K562 (cell line): ENCODE measurements around the gene LRRC8E. TPM values are rescaled to one million over a fixed set of nuclear protein-coding genes. Genes with fewer than 3 reads are reported as not detected.

ENCODE experiments used
- CHCHD3 ChIP-seq: fragments of 250-450 bp; sonication (Bioruptor Pico); IDR thresholded peaks from 2 replicates; pipeline ENCODE4 v2.1.2; 2022; ENCODE audit warnings: mild to moderate bottlenecking
- CREB1 ChIP-seq, 2 experiments: sonication (generic) in 1 of 2; formaldehyde crosslinking in 1 of 2; IDR thresholded peaks; 2 replicates each; pipeline versions ENCODE4 v1.6.1 to v1.8.0; 2012 to 2022; ENCODE audit warnings: inconsistent platforms in 1 of 2, mild to moderate bottlenecking in 1 of 2, missing genetic modification reagents in 1 of 2, moderate library complexity in 1 of 2
- HNRNPK ChIP-seq: fragments of 200-400 bp; formaldehyde crosslinking; IDR thresholded peaks from one replicate; pipeline ENCODE4 v1.6.1; 2018; ENCODE audit warnings: mild to moderate bottlenecking, low read depth, low read length; ENCODE audit not compliant: poor library complexity, severe bottlenecking
- HOXB6 ChIP-seq: fragments of 250-450 bp; sonication (Bioruptor Pico); IDR thresholded peaks from 2 replicates; pipeline ENCODE4 v1.5.1; 2022; ENCODE audit warnings: mild to moderate bottlenecking, borderline replicate concordance
- MECOM ChIP-seq: fragments of 250-450 bp; sonication (Bioruptor Pico); IDR thresholded peaks from 2 replicates; pipeline ENCODE4 v1.8.0; 2022; ENCODE audit warnings: inconsistent platforms
- PHF21A ChIP-seq: fragments of 450-650 bp; IDR thresholded peaks from 2 replicates; pipeline ENCODE4 v1.6.1; 2017; ENCODE audit warnings: low read depth, borderline replicate concordance
- PHF8 ChIP-seq: fragments of 200-600 bp; sonication (generic); IDR thresholded peaks from 2 replicates; pipeline ENCODE4 v1.6.1; 2012; ENCODE audit warnings: mixed run types, mild to moderate bottlenecking, inconsistent platforms, low read length, moderate library complexity, borderline replicate concordance
- PPARD ChIP-seq: fragments of 250-450 bp; sonication (Bioruptor Pico); IDR thresholded peaks from 2 replicates; pipeline ENCODE4 v1.8.0; 2022; ENCODE audit warnings: inconsistent platforms, mild to moderate bottlenecking, moderate library complexity
- PRMT5 ChIP-seq: sonication (generic); formaldehyde crosslinking; IDR thresholded peaks from 2 replicates; pipeline ENCODE4 v1.5.0; 2020; ENCODE audit warnings: missing genetic modification reagents
- RBM34 ChIP-seq: fragments of 200-400 bp; formaldehyde crosslinking; IDR thresholded peaks from 2 replicates; pipeline ENCODE4 v1.6.1; 2018; ENCODE audit warnings: low read length, borderline replicate concordance; ENCODE audit not compliant: insufficient read depth
- RFX1 ChIP-seq: fragments of 450-650 bp; IDR thresholded peaks from 2 replicates; pipeline ENCODE4 v1.6.1; 2016; ENCODE audit warnings: mild to moderate bottlenecking, moderate library complexity
- SIRT6 ChIP-seq: IDR thresholded peaks from one replicate; pipeline ENCODE4 v1.6.1; 2012; ENCODE audit warnings: low read depth, mild to moderate bottlenecking, control low read depth, inconsistent platforms, low read length, moderate library complexity
- SMARCC2 ChIP-seq: fragments of 450-650 bp; IDR thresholded peaks from 2 replicates; pipeline ENCODE4 v1.6.1; 2017; ENCODE audit warnings: antibody characterized with exemption, moderate library complexity, mild to moderate bottlenecking, low read depth
- SPI1 ChIP-seq: IDR thresholded peaks from 2 replicates; pipeline ENCODE4 v1.6.1; 2011; ENCODE audit warnings: low read depth, low read length, control low read depth, borderline replicate concordance
- ZBTB8A ChIP-seq: fragments of 450-650 bp; IDR thresholded peaks from 2 replicates; pipeline ENCODE4 v1.6.1; 2018; ENCODE audit warnings: mild to moderate bottlenecking, moderate library complexity; ENCODE audit not compliant: partially characterized antibody
- ZKSCAN3 ChIP-seq: fragments of 250-450 bp; sonication (Bioruptor Pico); IDR thresholded peaks from 2 replicates; pipeline ENCODE4 v1.4.0; 2020
- ZNF507 ChIP-seq: conservative IDR thresholded peaks from 2 replicates; pipeline ENCODE4 v1.6.1; 2017; ENCODE audit warnings: missing genetic modification characterization, missing compliant biosample characterization
- polyA plus RNA-seq, 8 experiments: library from polyadenylated mRNA; depleted of rRNA in 4 of 8; stranded (reverse) in 5 of 8; unstranded in 3 of 8; fragments of >200 nt; fragmentation: Nextera tagmentation in 2 of 8; fragmentation: Illumina TruSeq in 1 of 8; extraction: Ambion mirVana in 2 of 8; extraction: Trizol in 1 of 8; gene quantifications; 2 replicates each; pipeline versions ENCODE4 v1.2.1 to v1.2.3, GENCODE V29; 2011 to 2014; ENCODE audit warnings: inconsistent platforms in 1 of 8, missing spikeins in 1 of 8
- total RNA-seq, 7 experiments: library from RNA; depleted of rRNA in 6 of 7; stranded (reverse); fragments of >200 nt in 6 of 7; fragmentation: Illumina TruSeq in 2 of 7; extraction: Trizol in 2 of 7; gene quantifications; 2 replicates each; pipeline versions ENCODE4 v1.2.1 to v1.2.3, GENCODE V29; 2011 to 2021; ENCODE audit warnings: low replicate concordance in 1 of 7
- TF ChIP-seq, protein P1 (sequence below): IDR thresholded peaks from 2 replicates; pipeline ENCODE4 v1.6.1; 2016; ENCODE audit warnings: missing genetic modification characterization, missing compliant biosample characterization
- TF ChIP-seq, protein P2 (sequence below): fragments of 450-650 bp; IDR thresholded peaks from 2 replicates; pipeline ENCODE4 v1.6.1; 2018; ENCODE audit warnings: mild to moderate bottlenecking, low read depth; ENCODE audit not compliant: partially characterized antibody
- TF ChIP-seq, protein P3 (sequence below): sonication (generic); formaldehyde crosslinking; IDR thresholded peaks from 2 replicates; pipeline ENCODE4 v1.8.1; 2023; ENCODE audit warnings: missing genetic modification reagents, mild to moderate bottlenecking, borderline replicate concordance

Gene LRRC8E
- total and polyA plus RNA-seq, 9 of the 15 experiments (the other 6 are each of a cell fraction or from before 2014, with no cell fraction given), result 0.08 to 5.7 (median 3.5) TPM; not detected in 1

DNA sequence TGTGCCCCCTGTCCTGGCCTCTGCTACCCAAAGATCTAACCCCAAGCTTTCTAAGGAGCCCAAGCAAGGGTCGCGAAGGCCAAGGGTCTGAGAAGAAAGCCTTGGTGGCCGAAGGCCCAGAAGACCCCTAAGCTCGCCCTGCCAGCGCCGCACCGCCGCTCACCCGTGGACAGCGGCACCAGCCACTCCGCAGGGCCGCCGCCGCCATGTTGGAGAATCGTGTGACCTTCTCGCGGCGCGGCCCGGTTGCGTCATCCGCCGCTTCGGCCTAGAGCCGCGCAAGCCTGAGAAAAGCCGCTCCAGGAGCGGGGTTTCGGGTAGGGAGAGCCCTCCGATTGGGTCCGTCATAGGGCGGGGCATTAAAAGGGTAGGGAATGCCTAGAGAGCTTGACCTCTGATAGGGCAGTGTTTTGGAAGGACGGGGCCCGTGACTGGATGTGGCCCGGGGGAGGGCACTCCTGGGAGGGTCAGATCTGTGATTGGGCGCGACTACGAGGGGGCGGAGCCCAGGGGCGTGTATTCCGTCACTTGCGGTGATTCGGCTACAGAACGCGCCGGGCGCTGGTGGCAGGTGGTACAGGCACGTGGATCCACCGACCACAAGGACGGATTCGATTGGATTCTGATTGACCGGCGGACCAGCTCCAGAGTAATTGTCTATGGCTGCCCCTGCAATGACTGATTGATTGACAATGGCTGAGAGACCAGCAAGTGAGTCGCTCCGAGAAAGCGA is 55.3 kb downstream of the LRRC8E start, which contains the start of gene TIMM44 (continued):
- TF ChIP-seq ZBTB8A (no peak), ZNF507 (tag) (no peak), PHF8 (peak; percentile 96), SPI1 (no peak), HNRNPK (no peak), ZKSCAN3 (CRISPR knock-in tag) (no peak), SMARCC2 (no peak), PHF21A (no peak), MECOM (CRISPR knock-in tag) (no peak), HOXB6 (no peak), PRMT5 (CRISPR knock-in tag) (no peak), CREB1 (IDR thresholded peaks at IDR 0.05) (peak; percentile 95), CREB1 (CRISPR knock-in tag; IDR thresholded peaks at IDR 0.05) (peak; percentile 95), RFX1 (no peak), SIRT6 (no peak), CHCHD3 (CRISPR knock-in tag) (no peak), PPARD (CRISPR knock-in tag) (no peak), RBM34 (no peak)
- TF ChIP-seq, protein P1, sequence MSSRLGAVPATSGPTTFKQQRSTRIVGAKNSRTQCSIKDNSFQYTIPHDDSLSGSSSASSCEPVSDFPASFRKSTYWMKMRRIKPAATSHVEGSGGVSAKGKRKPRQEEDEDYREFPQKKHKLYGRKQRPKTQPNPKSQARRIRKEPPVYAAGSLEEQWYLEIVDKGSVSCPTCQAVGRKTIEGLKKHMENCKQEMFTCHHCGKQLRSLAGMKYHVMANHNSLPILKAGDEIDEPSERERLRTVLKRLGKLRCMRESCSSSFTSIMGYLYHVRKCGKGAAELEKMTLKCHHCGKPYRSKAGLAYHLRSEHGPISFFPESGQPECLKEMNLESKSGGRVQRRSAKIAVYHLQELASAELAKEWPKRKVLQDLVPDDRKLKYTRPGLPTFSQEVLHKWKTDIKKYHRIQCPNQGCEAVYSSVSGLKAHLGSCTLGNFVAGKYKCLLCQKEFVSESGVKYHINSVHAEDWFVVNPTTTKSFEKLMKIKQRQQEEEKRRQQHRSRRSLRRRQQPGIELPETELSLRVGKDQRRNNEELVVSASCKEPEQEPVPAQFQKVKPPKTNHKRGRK (tag), result no peak
- TF ChIP-seq, protein P2, sequence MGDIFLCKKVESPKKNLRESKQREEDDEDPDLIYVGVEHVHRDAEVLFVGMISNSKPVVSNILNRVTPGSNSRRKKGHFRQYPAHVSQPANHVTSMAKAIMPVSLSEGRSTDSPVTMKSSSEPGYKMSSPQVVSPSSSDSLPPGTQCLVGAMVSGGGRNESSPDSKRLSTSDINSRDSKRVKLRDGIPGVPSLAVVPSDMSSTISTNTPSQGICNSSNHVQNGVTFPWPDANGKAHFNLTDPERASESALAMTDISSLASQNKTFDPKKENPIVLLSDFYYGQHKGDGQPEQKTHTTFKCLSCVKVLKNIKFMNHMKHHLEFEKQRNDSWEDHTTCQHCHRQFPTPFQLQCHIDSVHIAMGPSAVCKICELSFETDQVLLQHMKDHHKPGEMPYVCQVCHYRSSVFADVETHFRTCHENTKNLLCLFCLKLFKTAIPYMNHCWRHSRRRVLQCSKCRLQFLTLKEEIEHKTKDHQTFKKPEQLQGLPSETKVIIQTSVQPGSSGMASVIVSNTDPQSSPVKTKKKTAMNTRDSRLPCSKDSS, result no peak
- TF ChIP-seq, protein P3, sequence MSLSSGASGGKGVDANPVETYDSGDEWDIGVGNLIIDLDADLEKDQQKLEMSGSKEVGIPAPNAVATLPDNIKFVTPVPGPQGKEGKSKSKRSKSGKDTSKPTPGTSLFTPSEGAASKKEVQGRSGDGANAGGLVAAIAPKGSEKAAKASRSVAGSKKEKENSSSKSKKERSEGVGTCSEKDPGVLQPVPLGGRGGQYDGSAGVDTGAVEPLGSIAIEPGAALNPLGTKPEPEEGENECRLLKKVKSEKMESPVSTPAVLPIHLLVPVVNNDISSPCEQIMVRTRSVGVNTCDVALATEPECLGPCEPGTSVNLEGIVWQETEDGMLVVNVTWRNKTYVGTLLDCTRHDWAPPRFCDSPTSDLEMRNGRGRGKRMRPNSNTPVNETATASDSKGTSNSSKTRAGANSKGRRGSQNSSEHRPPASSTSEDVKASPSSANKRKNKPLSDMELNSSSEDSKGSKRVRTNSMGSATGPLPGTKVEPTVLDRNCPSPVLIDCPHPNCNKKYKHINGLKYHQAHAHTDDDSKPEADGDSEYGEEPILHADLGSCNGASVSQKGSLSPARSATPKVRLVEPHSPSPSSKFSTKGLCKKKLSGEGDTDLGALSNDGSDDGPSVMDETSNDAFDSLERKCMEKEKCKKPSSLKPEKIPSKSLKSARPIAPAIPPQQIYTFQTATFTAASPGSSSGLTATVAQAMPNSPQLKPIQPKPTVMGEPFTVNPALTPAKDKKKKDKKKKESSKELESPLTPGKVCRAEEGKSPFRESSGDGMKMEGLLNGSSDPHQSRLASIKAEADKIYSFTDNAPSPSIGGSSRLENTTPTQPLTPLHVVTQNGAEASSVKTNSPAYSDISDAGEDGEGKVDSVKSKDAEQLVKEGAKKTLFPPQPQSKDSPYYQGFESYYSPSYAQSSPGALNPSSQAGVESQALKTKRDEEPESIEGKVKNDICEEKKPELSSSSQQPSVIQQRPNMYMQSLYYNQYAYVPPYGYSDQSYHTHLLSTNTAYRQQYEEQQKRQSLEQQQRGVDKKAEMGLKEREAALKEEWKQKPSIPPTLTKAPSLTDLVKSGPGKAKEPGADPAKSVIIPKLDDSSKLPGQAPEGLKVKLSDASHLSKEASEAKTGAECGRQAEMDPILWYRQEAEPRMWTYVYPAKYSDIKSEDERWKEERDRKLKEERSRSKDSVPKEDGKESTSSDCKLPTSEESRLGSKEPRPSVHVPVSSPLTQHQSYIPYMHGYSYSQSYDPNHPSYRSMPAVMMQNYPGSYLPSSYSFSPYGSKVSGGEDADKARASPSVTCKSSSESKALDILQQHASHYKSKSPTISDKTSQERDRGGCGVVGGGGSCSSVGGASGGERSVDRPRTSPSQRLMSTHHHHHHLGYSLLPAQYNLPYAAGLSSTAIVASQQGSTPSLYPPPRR (CRISPR knock-in tag), result no peak
